Measurements from ENCODE around the gene ZNF134. TPM values are rescaled to one million over a fixed set of nuclear protein-coding genes. Genes with fewer than 3 reads are reported as not detected.

Gene ZNF134
- total and polyA plus RNA-seq, 3 donors from 2014 or later: 11.2 to 41.7 (median 37.6) TPM

DNA sequence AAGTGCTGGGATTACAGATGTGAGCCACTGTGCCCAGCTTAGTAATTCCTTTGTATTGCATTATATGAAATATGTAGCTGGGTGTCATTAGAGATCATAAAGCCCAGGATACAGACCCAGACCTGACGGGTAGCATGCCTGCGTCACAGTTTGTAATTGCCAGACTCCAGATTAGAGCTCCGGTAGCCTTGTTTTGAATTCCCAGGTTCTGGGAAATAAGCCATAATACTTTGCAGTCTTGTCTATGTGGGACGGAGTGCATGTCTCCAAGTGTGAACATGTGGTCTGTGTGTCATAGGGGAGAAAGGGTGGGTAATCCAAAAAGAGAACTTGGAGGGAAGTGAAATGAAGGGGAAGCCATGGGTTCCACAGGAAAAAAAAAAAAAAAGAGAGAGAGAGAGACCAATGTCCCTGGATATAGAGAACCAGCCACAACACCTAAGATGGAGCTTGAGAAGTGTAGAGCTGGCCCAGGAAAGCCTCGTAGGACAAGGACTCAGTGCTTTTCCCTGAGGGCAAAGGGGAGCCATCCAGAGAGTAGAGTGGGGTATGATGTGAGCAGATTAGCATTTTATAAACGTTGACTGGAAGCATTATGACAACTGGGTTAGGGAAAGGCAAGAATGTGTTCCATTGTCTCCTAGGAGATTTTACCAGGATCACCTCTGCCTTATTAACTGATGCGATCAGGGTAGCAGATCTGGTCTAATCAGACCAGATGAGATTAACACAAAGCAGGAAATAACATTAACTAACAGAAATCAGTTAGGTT, 57.3 kb downstream of the ZNF134 start:
- H3K27ac ChIP-seq: no peak overlapping the region
- 67 to 70% methylated on average over 7 of the region's 7 CpGs for WGBS, 2 donors
- H3K9me3 ChIP-seq: no peaks in the 10 kb centered on the region
- no peaks in the 10 kb centered on the region for H3K36me3 ChIP-seq (ENCODE audit: low read depth, missing control alignments)
- intact Hi-C loops (cut with DNase I; ENCODE audit: low total_unique reads): no loop called here
- no peak overlapping the region for H3K4me3 ChIP-seq
- no peaks in the 10 kb centered on the region for H3K4me1 ChIP-seq
- DNase-seq: no peak
- TF ChIP-seq, protein P1, sequence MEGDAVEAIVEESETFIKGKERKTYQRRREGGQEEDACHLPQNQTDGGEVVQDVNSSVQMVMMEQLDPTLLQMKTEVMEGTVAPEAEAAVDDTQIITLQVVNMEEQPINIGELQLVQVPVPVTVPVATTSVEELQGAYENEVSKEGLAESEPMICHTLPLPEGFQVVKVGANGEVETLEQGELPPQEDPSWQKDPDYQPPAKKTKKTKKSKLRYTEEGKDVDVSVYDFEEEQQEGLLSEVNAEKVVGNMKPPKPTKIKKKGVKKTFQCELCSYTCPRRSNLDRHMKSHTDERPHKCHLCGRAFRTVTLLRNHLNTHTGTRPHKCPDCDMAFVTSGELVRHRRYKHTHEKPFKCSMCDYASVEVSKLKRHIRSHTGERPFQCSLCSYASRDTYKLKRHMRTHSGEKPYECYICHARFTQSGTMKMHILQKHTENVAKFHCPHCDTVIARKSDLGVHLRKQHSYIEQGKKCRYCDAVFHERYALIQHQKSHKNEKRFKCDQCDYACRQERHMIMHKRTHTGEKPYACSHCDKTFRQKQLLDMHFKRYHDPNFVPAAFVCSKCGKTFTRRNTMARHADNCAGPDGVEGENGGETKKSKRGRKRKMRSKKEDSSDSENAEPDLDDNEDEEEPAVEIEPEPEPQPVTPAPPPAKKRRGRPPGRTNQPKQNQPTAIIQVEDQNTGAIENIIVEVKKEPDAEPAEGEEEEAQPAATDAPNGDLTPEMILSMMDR (IDR thresholded peaks at IDR 0.05): no peak
- no peak for TF ChIP-seq POLR2A (IDR thresholded peaks at IDR 0.05)
- H3K27me3 ChIP-seq: no peaks in the 10 kb centered on the region

DNA sequence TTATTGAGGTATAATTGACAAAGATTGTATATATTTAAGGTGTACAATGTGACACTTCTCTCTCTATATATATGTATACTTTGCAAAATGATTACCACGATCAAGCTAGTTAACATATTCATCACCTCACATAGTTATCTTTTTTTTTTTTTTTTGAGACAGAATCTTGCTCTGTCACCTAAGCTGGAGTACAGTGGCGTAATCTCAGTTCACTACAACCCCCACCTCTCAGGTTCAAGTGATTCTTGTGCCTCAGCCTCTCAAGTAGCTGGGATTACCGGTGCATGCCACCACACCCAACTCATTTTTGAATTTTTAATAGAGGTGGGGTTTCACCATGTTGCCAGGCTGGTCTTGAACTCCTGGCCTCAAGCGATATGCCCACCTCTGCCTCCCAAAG, 58.4 kb downstream of the ZNF134 start:
- WGBS, 2 donors: 84 to 90% methylated on average over 4 of the region's 4 CpGs

More for the DNA sequence above, 58.4 kb downstream of the ZNF134 start:
- Histone ChIP-seq H3K4me1 (no peaks in the 10 kb centered on the region), H3K36me3 (ENCODE audit: low read depth, missing control alignments) (no peaks in the 10 kb centered on the region), H3K4me3 (no peak overlapping the region), H3K27ac (no peak overlapping the region), H3K27me3 (no peaks in the 10 kb centered on the region), H3K9me3 (no peaks in the 10 kb centered on the region)
- TF ChIP-seq POLR2A (IDR thresholded peaks at IDR 0.05): no peak
- TF ChIP-seq, protein P1 (IDR thresholded peaks at IDR 0.05): no peak
- intact Hi-C loops (cut with DNase I; ENCODE audit: low total_unique reads): no loop called here
- no peak for DNase-seq

Other genes with a start within 250 kb of the ZNF134 start
- 10 to 100 TPM; 35.4 to 39.3 TPM for gene ZNF548, start 224.4 kb upstream of the ZNF134 start, total RNA-seq
- 14.6 TPM for gene ZNF548, start 224.4 kb upstream of the ZNF134 start, polyA plus RNA-seq (ENCODE audit: insufficient read depth, low read depth, low replicate concordance)
- 10 to 100 TPM; 19.8 to 25.5 TPM for gene ZNF17, start 203.1 kb upstream of the ZNF134 start, total RNA-seq
- 7.4 TPM for gene ZNF17, start 203.1 kb upstream of the ZNF134 start, polyA plus RNA-seq (ENCODE audit: insufficient read depth, low read depth, low replicate concordance)
- 10 to 100 TPM; 11.2 to 14.1 TPM for gene ZNF749, start 178.9 kb upstream of the ZNF134 start, total RNA-seq
- 7.9 TPM for gene ZNF749, start 178.9 kb upstream of the ZNF134 start, polyA plus RNA-seq (ENCODE audit: insufficient read depth, low read depth, low replicate concordance)
- 1 to 10 TPM; 5.3 to 7.8 TPM for gene VN1R1, start 157.1 kb upstream of the ZNF134 start, total RNA-seq
- gene VN1R1, start 157.1 kb upstream of the ZNF134 start, polyA plus RNA-seq (ENCODE audit: insufficient read depth, low read depth, low replicate concordance): 0.44 TPM
- gene ZNF772, start 136.7 kb upstream of the ZNF134 start, total RNA-seq: 10 to 100 TPM; 39.8 to 57.3 TPM
- gene ZNF772, start 136.7 kb upstream of the ZNF134 start, polyA plus RNA-seq (ENCODE audit: insufficient read depth, low read depth, low replicate concordance): 7.6 TPM
- 10 to 100 TPM; 15.1 to 23.6 TPM for gene ZNF419, start 126.5 kb upstream of the ZNF134 start, total RNA-seq
- 10.1 TPM for gene ZNF419, start 126.5 kb upstream of the ZNF134 start, polyA plus RNA-seq (ENCODE audit: insufficient read depth, low read depth, low replicate concordance)
- 10 to 100 TPM; 31.2 to 33.3 TPM for gene ZNF773, start 114.3 kb upstream of the ZNF134 start, total RNA-seq
- gene ZNF773, start 114.3 kb upstream of the ZNF134 start, polyA plus RNA-seq (ENCODE audit: insufficient read depth, low read depth, low replicate concordance): 7.3 TPM
- gene ZNF549, start 86.9 kb upstream of the ZNF134 start, total RNA-seq: 10 to 100 TPM; 12.8 to 13.5 TPM
- gene ZNF549, start 86.9 kb upstream of the ZNF134 start, polyA plus RNA-seq (ENCODE audit: insufficient read depth, low read depth, low replicate concordance): 6.9 TPM
- 10 to 100 TPM in 1 of 2 donors, 1 to 10 TPM in 1; 9.9 to 10.7 TPM for gene ZNF550, start 54.4 kb upstream of the ZNF134 start, total RNA-seq
- gene ZNF550, start 54.4 kb upstream of the ZNF134 start, polyA plus RNA-seq (ENCODE audit: insufficient read depth, low read depth, low replicate concordance): 5.7 TPM
- gene ZNF416, start 35.3 kb upstream of the ZNF134 start, total RNA-seq: 10 to 100 TPM in 1 of 2 donors, 1 to 10 TPM in 1; 8.7 to 10.9 TPM
- gene ZNF416, start 35.3 kb upstream of the ZNF134 start, polyA plus RNA-seq (ENCODE audit: insufficient read depth, low read depth, low replicate concordance): 9.4 TPM
- 10 to 100 TPM; 15.1 to 21.7 TPM for gene ZIK1, start 30.1 kb upstream of the ZNF134 start, total RNA-seq
- 8.9 TPM for gene ZIK1, start 30.1 kb upstream of the ZNF134 start, polyA plus RNA-seq (ENCODE audit: insufficient read depth, low read depth, low replicate concordance)
- gene ZNF530, start 14.4 kb upstream of the ZNF134 start, total RNA-seq: 1 to 10 TPM; 4.6 to 9.8 TPM
- 3.0 TPM for gene ZNF530, start 14.4 kb upstream of the ZNF134 start, polyA plus RNA-seq (ENCODE audit: insufficient read depth, low read depth, low replicate concordance)
- 10 to 100 TPM; 16.9 to 18.6 TPM for gene ZNF211, start 18.9 kb downstream of the ZNF134 start, total RNA-seq
- 11.1 TPM for gene ZNF211, start 18.9 kb downstream of the ZNF134 start, polyA plus RNA-seq (ENCODE audit: insufficient read depth, low read depth, low replicate concordance)
- under 1 TPM; 0.12 to 0.24 TPM for gene ZSCAN4, start 54.7 kb downstream of the ZNF134 start, total RNA-seq
- gene ZSCAN4, start 54.7 kb downstream of the ZNF134 start, polyA plus RNA-seq (ENCODE audit: insufficient read depth, low read depth, low replicate concordance): 0.26 TPM
- 10 to 100 TPM; 22.9 to 30.8 TPM for gene ZNF551, start 67.7 kb downstream of the ZNF134 start, total RNA-seq
- gene ZNF551, start 67.7 kb downstream of the ZNF134 start, polyA plus RNA-seq (ENCODE audit: insufficient read depth, low read depth, low replicate concordance): 9.7 TPM
- gene ZNF154, start 95.0 kb downstream of the ZNF134 start, total RNA-seq: 1 to 10 TPM; 1.1 to 6.8 TPM
- 3.3 TPM for gene ZNF154, start 95.0 kb downstream of the ZNF134 start, polyA plus RNA-seq (ENCODE audit: insufficient read depth, low read depth, low replicate concordance)
- gene ZNF671, start 113.4 kb downstream of the ZNF134 start, total RNA-seq: 10 to 100 TPM; 14.3 to 14.4 TPM
- gene ZNF671, start 113.4 kb downstream of the ZNF134 start, polyA plus RNA-seq (ENCODE audit: insufficient read depth, low read depth, low replicate concordance): 15.1 TPM
- 10 to 100 TPM; 21.7 to 31.0 TPM for gene ZNF776, start 132.6 kb downstream of the ZNF134 start, total RNA-seq
- gene ZNF776, start 132.6 kb downstream of the ZNF134 start, polyA plus RNA-seq (ENCODE audit: insufficient read depth, low read depth, low replicate concordance): 11.8 TPM
- 10 to 100 TPM; 20.3 to 28.3 TPM for gene ZNF586, start 155.4 kb downstream of the ZNF134 start, total RNA-seq
- 6.7 TPM for gene ZNF586, start 155.4 kb downstream of the ZNF134 start, polyA plus RNA-seq (ENCODE audit: insufficient read depth, low read depth, low replicate concordance)
- gene ZNF552, start 200.7 kb downstream of the ZNF134 start, total RNA-seq: 10 to 100 TPM in 1 of 2 donors, 1 to 10 TPM in 1; 9.5 to 11.4 TPM
- 4.4 TPM for gene ZNF552, start 200.7 kb downstream of the ZNF134 start, polyA plus RNA-seq (ENCODE audit: insufficient read depth, low read depth, low replicate concordance)
- gene ZNF587B, start 216.1 kb downstream of the ZNF134 start, total RNA-seq: 10 to 100 TPM; 38.7 to 41.2 TPM
- 11.8 TPM for gene ZNF587B, start 216.1 kb downstream of the ZNF134 start, polyA plus RNA-seq (ENCODE audit: insufficient read depth, low read depth, low replicate concordance)
- gene ZNF587, start 235.6 kb downstream of the ZNF134 start, total RNA-seq: 10 to 100 TPM; 30.8 to 31.2 TPM
- gene ZNF587, start 235.6 kb downstream of the ZNF134 start, polyA plus RNA-seq (ENCODE audit: insufficient read depth, low read depth, low replicate concordance): 21.4 TPM

Measured in testis (tissue), 3 donors.